HEK293 (cell line): ENCODE results near the gene INHBA.

Source experiments
- CTCF ChIA-PET: fragments of 350-600 bp; formaldehyde crosslinking; extraction: SDS; loops from one replicate; lab custom pipeline; 2021; ENCODE audit warnings: antibody characterized with exemption; lab: Yijun Ruan, JAX
- POLR2A ChIA-PET: fragments of 300-600 bp; formaldehyde crosslinking; extraction: SDS; loops from one replicate; lab custom pipeline; 2020; ENCODE audit warnings: antibody characterized with exemption, inconsistent platforms; lab: Yijun Ruan, JAX
- H3K27ac ChIP-seq: fragments of 200-500 bp; sonication (Bioruptor generic); 2 replicates; pipeline ENCODE4 v1.5.1; 2014; ENCODE audit warnings: low read depth, low read length, control low read depth, inconsistent platforms; ENCODE audit errors: extremely low read depth
- H3K36me3 ChIP-seq, 2 experiments: fragments of 200-500 bp in 1 of 2; sonication (Bioruptor generic) in 1 of 2; 1 replicate in 1 of 2; 2 replicates in 1 of 2; pipeline ENCODE4 v1.5.1; 2014 to 2017; ENCODE audit warnings: inconsistent platforms in 2 of 2, low read length in 2 of 2; ENCODE audit not compliant: control insufficient read depth in 2 of 2, insufficient read depth in 1 of 2
- H3K4me1 ChIP-seq: fragments of 200-500 bp; sonication (Bioruptor generic); 2 replicates; pipeline ENCODE4 v1.5.1; 2014; ENCODE audit warnings: mild to moderate bottlenecking, low read length, inconsistent platforms; ENCODE audit not compliant: control insufficient read depth, insufficient read depth
- H3K4me3 ChIP-seq: 2 replicates; pipeline ENCODE4 v1.5.1; 2011; ENCODE audit warnings: low read depth, mild to moderate bottlenecking, control low read depth, low read length, moderate library complexity
- H3K9me3 ChIP-seq: fragments of 200-500 bp; sonication (Bioruptor generic); 2 replicates; pipeline ENCODE4 v1.5.1; 2014; ENCODE audit warnings: low read depth, low read length, inconsistent platforms; ENCODE audit not compliant: control insufficient read depth, insufficient read depth
- OVOL3 ChIP-seq: fragments of 450-650 bp; formaldehyde crosslinking; IDR thresholded peaks from 2 replicates; pipeline ENCODE4 v1.5.1; 2016; ENCODE audit warnings: missing biosample characterization, missing genetic modification characterization
- SP3 ChIP-seq: fragments of 450-650 bp; formaldehyde crosslinking; IDR thresholded peaks from 2 replicates; pipeline ENCODE4 v1.5.1; 2016; ENCODE audit warnings: missing biosample characterization, missing genetic modification characterization
- YY2 ChIP-seq: fragments of 450-650 bp; formaldehyde crosslinking; IDR thresholded peaks from 2 replicates; pipeline ENCODE4 v1.5.1; 2016; ENCODE audit warnings: missing biosample characterization, missing genetic modification characterization
- ZBTB1 ChIP-seq: fragments of 450-650 bp; formaldehyde crosslinking; IDR thresholded peaks from 2 replicates; pipeline ENCODE4 v1.5.1; 2016; ENCODE audit warnings: missing biosample characterization, missing genetic modification characterization
- ZBTB20 ChIP-seq: fragments of 450-650 bp; formaldehyde crosslinking; IDR thresholded peaks from 2 replicates; pipeline ENCODE4 v1.5.1; 2016; ENCODE audit warnings: missing biosample characterization, missing genetic modification characterization
- ZNF16 ChIP-seq: fragments of 450-650 bp; formaldehyde crosslinking; IDR thresholded peaks from 2 replicates; pipeline ENCODE4 v1.5.1; 2016; ENCODE audit warnings: low read depth, missing biosample characterization, missing genetic modification characterization
- ZNF184 ChIP-seq: fragments of 450-650 bp; IDR thresholded peaks from 2 replicates; pipeline ENCODE4 v1.5.1; 2018; ENCODE audit warnings: missing biosample characterization, mild to moderate bottlenecking, missing genetic modification characterization
- ZNF248 ChIP-seq: fragments of 450-650 bp; formaldehyde crosslinking; IDR thresholded peaks from 2 replicates; pipeline ENCODE4 v1.5.1; 2017; ENCODE audit warnings: missing biosample characterization, missing genetic modification characterization
- ZNF26 ChIP-seq: fragments of 450-650 bp; formaldehyde crosslinking; IDR thresholded peaks from 2 replicates; pipeline ENCODE4 v1.5.1; 2016; ENCODE audit warnings: missing biosample characterization, missing genetic modification characterization
- ZNF266 ChIP-seq: fragments of 450-650 bp; formaldehyde crosslinking; IDR thresholded peaks from 2 replicates; pipeline ENCODE4 v1.5.1; 2016; ENCODE audit warnings: missing biosample characterization, missing genetic modification characterization, low read depth
- ZNF280C ChIP-seq: fragments of 450-650 bp; formaldehyde crosslinking; IDR thresholded peaks from 2 replicates; pipeline ENCODE4 v1.5.1; 2016; ENCODE audit warnings: missing biosample characterization, missing genetic modification characterization
- ZNF404 ChIP-seq: fragments of 450-650 bp; formaldehyde crosslinking; IDR thresholded peaks from 2 replicates; pipeline ENCODE4 v1.5.1; 2017; ENCODE audit warnings: missing biosample characterization, missing genetic modification characterization
- ZNF449 ChIP-seq: fragments of 450-650 bp; formaldehyde crosslinking; IDR thresholded peaks from 2 replicates; pipeline ENCODE4 v1.5.1; 2017; ENCODE audit warnings: missing biosample characterization, mild to moderate bottlenecking, missing genetic modification characterization, moderate library complexity
- ZNF530 ChIP-seq: fragments of 450-650 bp; formaldehyde crosslinking; IDR thresholded peaks from 2 replicates; pipeline ENCODE4 v1.5.1; 2016; ENCODE audit warnings: low read depth, missing biosample characterization, missing genetic modification characterization
- ZNF571 ChIP-seq: fragments of 450-650 bp; formaldehyde crosslinking; IDR thresholded peaks from 2 replicates; pipeline ENCODE4 v1.5.0; 2017; ENCODE audit warnings: missing biosample characterization, missing genetic modification characterization
- ZNF629 ChIP-seq: fragments of 450-650 bp; formaldehyde crosslinking; IDR thresholded peaks from 2 replicates; pipeline ENCODE4 v1.5.1; 2017; ENCODE audit warnings: missing biosample characterization, missing genetic modification characterization
- ZNF660 ChIP-seq: fragments of 450-650 bp; IDR thresholded peaks from 2 replicates; pipeline ENCODE4 v1.5.1; 2018; ENCODE audit warnings: missing biosample characterization, mild to moderate bottlenecking, missing genetic modification characterization
- ZNF677 ChIP-seq: fragments of 450-650 bp; IDR thresholded peaks from 2 replicates; pipeline ENCODE4 v1.5.0; 2018; ENCODE audit warnings: missing biosample characterization, mild to moderate bottlenecking, missing genetic modification characterization, moderate library complexity
- ZNF692 ChIP-seq: fragments of 450-650 bp; formaldehyde crosslinking; IDR thresholded peaks from 2 replicates; pipeline ENCODE4 v1.5.1; 2016; ENCODE audit warnings: missing biosample characterization, missing genetic modification characterization
- ZNF76 ChIP-seq: fragments of 450-650 bp; formaldehyde crosslinking; IDR thresholded peaks from 2 replicates; pipeline ENCODE4; 2016; ENCODE audit warnings: low read depth, missing biosample characterization, missing genetic modification characterization, borderline replicate concordance
- ZNF785 ChIP-seq: fragments of 450-650 bp; formaldehyde crosslinking; IDR thresholded peaks from 2 replicates; pipeline ENCODE4 v1.5.1; 2016; ENCODE audit warnings: missing biosample characterization, missing genetic modification characterization
- ZSCAN16 ChIP-seq: fragments of 450-650 bp; formaldehyde crosslinking; IDR thresholded peaks from 2 replicates; pipeline ENCODE4 v1.5.1; 2016; ENCODE audit warnings: missing biosample characterization, missing genetic modification characterization
- TF ChIP-seq, protein P1 (sequence below): sonication (generic); formaldehyde crosslinking; IDR thresholded peaks from 2 replicates; pipeline ENCODE4 v1.8.1; 2022; ENCODE audit warnings: mild to moderate bottlenecking, moderate library complexity, missing genetic modification reagents
- TF ChIP-seq, protein P2 (sequence below): fragments of 450-650 bp; formaldehyde crosslinking; conservative IDR thresholded peaks from 2 replicates; pipeline ENCODE4 v1.5.1; 2016; ENCODE audit warnings: low read depth, missing biosample characterization, missing genetic modification characterization

Gene INHBA

GRCh38 chr7:41652267-41652666 lies 50.6 kb downstream of the INHBA start (continued):
- TF ChIP-seq ZNF449 (no peak), ZNF184 (tag by site-specific recombination) (no peak), ZNF571 (tag by site-specific recombination) (no peak), SP3 (tag by site-specific recombination) (no peak), YY2 (tag by site-specific recombination) (no peak), ZBTB1 (tag by site-specific recombination) (no peak), ZNF629 (tag by site-specific recombination) (no peak), ZNF404 (tag by site-specific recombination) (no peak), ZNF692 (no peak)
- TF ChIP-seq, protein P1, sequence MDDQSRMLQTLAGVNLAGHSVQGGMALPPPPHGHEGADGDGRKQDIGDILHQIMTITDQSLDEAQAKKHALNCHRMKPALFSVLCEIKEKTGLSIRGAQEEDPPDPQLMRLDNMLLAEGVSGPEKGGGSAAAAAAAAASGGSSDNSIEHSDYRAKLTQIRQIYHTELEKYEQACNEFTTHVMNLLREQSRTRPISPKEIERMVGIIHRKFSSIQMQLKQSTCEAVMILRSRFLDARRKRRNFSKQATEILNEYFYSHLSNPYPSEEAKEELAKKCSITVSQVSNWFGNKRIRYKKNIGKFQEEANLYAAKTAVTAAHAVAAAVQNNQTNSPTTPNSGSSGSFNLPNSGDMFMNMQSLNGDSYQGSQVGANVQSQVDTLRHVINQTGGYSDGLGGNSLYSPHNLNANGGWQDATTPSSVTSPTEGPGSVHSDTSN (CRISPR knock-in tag): no peak

DNA sequence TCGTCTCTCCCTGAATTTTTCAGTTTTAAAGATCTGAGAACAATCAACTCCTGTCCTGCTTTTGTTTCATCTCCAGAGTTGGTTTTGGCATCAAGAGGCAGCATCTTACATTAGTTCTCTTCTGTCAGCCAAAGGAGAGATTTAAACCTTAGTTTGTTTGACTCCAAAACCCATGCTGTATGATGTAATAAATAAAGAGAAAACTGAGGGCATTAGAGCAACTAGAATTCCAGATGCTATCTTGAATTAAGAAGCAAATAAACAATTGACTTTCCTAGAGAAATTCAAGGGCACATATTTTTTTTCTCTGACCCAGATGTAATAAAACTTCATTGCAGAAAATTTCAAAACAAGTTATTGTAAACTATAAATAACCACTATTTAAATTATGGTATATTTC lies 54.4 kb downstream of the INHBA start:
- ChIA-PET POLR2A (no interaction called here), CTCF (no interaction called here)
- Histone ChIP-seq H3K4me1 (no peaks in the 10 kb centered on the region), H3K27ac (no peak overlapping the region), H3K36me3 (no peaks in the 10 kb centered on the region), H3K9me3 (no peaks in the 10 kb centered on the region), H3K4me3 (no peak overlapping the region)
- TF ChIP-seq ZBTB20 (no peak), ZNF16 (tag by site-specific recombination) (no peak), OVOL3 (no peak), ZSCAN16 (tag by site-specific recombination) (no peak), ZNF76 (no peak), ZNF266 (no peak), ZNF785 (no peak), ZNF280C (tag by site-specific recombination) (no peak), ZNF530 (tag by site-specific recombination) (no peak), ZNF26 (tag by site-specific recombination) (no peak), ZNF248 (tag by site-specific recombination) (no peak), ZNF677 (tag by site-specific recombination) (no peak), ZNF660 (tag by site-specific recombination) (no peak)
- TF ChIP-seq, protein P2, sequence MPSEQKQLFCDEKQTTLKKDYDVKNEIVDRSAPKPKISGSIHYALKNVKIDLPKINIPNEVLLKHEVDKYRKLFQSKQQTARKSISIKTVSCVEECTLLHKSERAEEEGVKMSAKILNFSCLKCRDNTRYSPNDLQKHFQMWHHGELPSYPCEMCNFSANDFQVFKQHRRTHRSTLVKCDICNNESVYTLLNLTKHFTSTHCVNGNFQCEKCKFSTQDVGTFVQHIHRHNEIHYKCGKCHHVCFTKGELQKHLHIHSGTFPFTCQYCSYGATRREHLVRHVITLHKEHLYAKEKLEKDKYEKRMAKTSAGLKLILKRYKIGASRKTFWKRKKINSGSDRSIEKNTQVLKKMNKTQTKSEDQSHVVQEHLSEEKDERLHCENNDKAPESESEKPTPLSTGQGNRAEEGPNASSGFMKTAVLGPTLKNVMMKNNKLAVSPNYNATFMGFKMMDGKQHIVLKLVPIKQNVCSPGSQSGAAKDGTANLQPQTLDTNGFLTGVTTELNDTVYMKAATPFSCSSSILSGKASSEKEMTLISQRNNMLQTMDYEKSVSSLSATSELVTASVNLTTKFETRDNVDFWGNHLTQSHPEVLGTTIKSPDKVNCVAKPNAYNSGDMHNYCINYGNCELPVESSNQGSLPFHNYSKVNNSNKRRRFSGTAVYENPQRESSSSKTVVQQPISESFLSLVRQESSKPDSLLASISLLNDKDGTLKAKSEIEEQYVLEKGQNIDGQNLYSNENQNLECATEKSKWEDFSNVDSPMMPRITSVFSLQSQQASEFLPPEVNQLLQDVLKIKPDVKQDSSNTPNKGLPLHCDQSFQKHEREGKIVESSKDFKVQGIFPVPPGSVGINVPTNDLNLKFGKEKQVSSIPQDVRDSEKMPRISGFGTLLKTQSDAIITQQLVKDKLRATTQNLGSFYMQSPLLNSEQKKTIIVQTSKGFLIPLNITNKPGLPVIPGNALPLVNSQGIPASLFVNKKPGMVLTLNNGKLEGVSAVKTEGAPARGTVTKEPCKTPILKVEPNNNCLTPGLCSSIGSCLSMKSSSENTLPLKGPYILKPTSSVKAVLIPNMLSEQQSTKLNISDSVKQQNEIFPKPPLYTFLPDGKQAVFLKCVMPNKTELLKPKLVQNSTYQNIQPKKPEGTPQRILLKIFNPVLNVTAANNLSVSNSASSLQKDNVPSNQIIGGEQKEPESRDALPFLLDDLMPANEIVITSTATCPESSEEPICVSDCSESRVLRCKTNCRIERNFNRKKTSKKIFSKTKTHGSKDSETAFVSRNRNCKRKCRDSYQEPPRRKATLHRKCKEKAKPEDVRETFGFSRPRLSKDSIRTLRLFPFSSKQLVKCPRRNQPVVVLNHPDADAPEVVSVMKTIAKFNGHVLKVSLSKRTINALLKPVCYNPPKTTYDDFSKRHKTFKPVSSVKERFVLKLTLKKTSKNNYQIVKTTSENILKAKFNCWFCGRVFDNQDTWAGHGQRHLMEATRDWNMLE (tag by site-specific recombination): no peak
